ENCODE results near the gene MAT2A. TPM values are rescaled to one million over a fixed set of nuclear protein-coding genes. Genes with fewer than 3 reads are reported as not detected.

MAT2A gene
- total RNA-seq, 2 donors from 2014 or later, result 103 to 134 TPM

GRCh38 chr2:85578243-85579180 is 39.5 kb downstream of the MAT2A start:
- peak overlapping the region; percentile 78 to 92 for H3K27ac ChIP-seq
- H3K4me3 ChIP-seq, result peak overlapping the region; percentile 36 to 38
- H3K36me3 ChIP-seq, result no peaks in the 10 kb centered on the region
- DNase-seq (ENCODE audit: low spot score), result no peak
- no peaks in the 10 kb centered on the region for H3K27me3 ChIP-seq (replicated peaks; ENCODE audit: insufficient read depth)
- intact Hi-C loops (cut with DNase I), result no loop called here
- 27% methylated on average over 19 of the region's 19 CpGs for WGBS
- H3K4me1 ChIP-seq (replicated peaks), result peaks cover 11% of the 10 kb centered on the region
- no peaks in the 10 kb centered on the region for H3K9me3 ChIP-seq
- no peak for TF ChIP-seq CTCF (IDR thresholded peaks at IDR 0.05)
- TF ChIP-seq POLR2A (IDR thresholded peaks at IDR 0.05), result no peak
- no peak for TF ChIP-seq POLR2AphosphoS5 (IDR thresholded peaks at IDR 0.05)

DNA sequence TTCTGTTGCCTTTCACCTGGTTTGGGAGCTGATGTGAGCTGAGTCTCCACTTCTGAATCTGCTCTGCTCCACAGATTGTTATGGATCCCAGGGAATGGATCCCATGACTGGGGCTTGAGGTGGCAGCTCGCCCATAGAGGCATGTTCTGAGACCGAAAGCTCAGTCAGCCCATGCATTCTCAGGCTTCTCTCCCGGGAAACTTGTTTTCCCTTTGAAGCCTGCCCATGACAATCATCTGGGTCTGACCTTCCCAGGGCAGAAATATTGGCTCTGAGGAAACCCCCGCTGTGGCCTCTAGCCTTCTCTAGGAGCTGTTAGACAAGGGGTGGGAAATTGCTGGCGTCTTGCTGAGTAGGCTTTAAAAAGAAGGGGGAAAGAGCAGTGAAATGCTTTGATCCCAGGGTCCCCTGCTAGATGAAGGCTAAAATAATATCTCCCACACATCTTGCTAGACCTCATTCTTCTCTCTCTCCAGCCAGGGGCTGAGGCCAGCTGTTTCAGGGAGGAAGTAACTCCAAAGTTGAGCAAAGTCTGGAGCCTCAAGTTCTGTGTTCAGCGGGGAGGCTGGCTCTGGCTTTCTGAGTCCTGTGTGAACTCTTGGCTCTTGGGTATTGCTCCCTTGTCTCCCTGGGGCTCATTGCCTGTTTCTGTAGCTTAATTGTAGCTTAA is 40.4 kb downstream of the MAT2A start:
- DNase-seq (ENCODE audit: low spot score), result no peak
- intact Hi-C loops (cut with DNase I), result no loop called here
- Histone ChIP-seq H3K27me3 (replicated peaks; ENCODE audit: insufficient read depth) (no peaks in the 10 kb centered on the region), H3K4me3 (peak overlapping the region; percentile 36 to 38), H3K9me3 (no peaks in the 10 kb centered on the region), H3K27ac (peak overlapping the region; percentile 78 to 92), H3K4me1 (replicated peaks) (peaks cover 18% of the 10 kb centered on the region), H3K36me3 (no peaks in the 10 kb centered on the region)
- WGBS, result 40% methylated on average over 6 of the region's 6 CpGs
- TF ChIP-seq CTCF (IDR thresholded peaks at IDR 0.05), result no peak
- TF ChIP-seq POLR2AphosphoS5 (IDR thresholded peaks at IDR 0.05), result no peak
- no peak for TF ChIP-seq POLR2A (IDR thresholded peaks at IDR 0.05)

GRCh38 chr2:85580206-85580605 is 41.2 kb downstream of the MAT2A start:
- Histone ChIP-seq H3K9me3 (no peaks in the 10 kb centered on the region), H3K4me3 (no peak overlapping the region), H3K27ac (peak overlapping the region; percentile 78 to 92), H3K4me1 (replicated peaks) (peaks cover 18% of the 10 kb centered on the region), H3K27me3 (replicated peaks; ENCODE audit: insufficient read depth) (no peaks in the 10 kb centered on the region), H3K36me3 (no peaks in the 10 kb centered on the region)
- no peak for DNase-seq (ENCODE audit: low spot score)
- intact Hi-C loops (cut with DNase I), result no loop called here
- WGBS, result 81% methylated on average over 3 of the region's 3 CpGs
- TF ChIP-seq CTCF (IDR thresholded peaks at IDR 0.05) (no peak), POLR2A (IDR thresholded peaks at IDR 0.05) (no peak), POLR2AphosphoS5 (IDR thresholded peaks at IDR 0.05) (no peak)

DNA sequence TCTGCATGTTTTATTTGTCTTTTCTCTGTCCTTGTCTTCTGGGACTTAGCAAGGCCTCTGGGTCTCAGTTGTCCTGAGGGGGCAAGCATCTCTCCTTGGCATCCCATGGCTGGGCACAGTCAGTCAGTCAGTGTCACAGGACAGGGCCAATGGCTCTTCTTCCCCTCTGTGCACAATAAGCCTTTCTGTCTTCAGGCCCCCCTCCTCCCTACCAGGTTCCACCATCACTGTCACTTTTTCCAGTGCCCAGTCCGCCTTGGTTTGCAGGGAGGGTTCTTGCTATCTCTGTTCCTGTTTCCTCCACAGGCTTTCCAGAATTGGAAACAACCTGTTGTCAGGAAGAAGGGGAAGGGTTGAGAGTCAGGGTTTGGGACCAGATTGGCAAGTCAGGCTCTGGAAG is 43.5 kb downstream of the MAT2A start:
- Histone ChIP-seq H3K4me1 (replicated peaks) (peaks cover 18% of the 10 kb centered on the region), H3K4me3 (no peak overlapping the region), H3K27me3 (replicated peaks; ENCODE audit: insufficient read depth) (no peaks in the 10 kb centered on the region), H3K9me3 (no peaks in the 10 kb centered on the region), H3K27ac (no peak overlapping the region), H3K36me3 (no peaks in the 10 kb centered on the region)
- no peak for TF ChIP-seq POLR2A (IDR thresholded peaks at IDR 0.05)
- no peak for TF ChIP-seq POLR2AphosphoS5 (IDR thresholded peaks at IDR 0.05)
- intact Hi-C loops (cut with DNase I), result no loop called here
- DNase-seq (ENCODE audit: low spot score), result no peak
- WGBS, result 72% methylated on average over 1 of the region's 1 CpG

- TF ChIP-seq POLR2A (IDR thresholded peaks at IDR 0.05), result no peak
- no peak for TF ChIP-seq CTCF (IDR thresholded peaks at IDR 0.05)
- TF ChIP-seq POLR2AphosphoS5 (IDR thresholded peaks at IDR 0.05), result no peak
- Histone ChIP-seq H3K4me1 (replicated peaks) (peaks cover 17% of the 10 kb centered on the region), H3K27me3 (replicated peaks; ENCODE audit: insufficient read depth) (no peaks in the 10 kb centered on the region), H3K27ac (peak overlapping the region; percentile 76 to 86), H3K36me3 (no peaks in the 10 kb centered on the region), H3K4me3 (peak overlapping the region; percentile 42 to 43), H3K9me3 (no peaks in the 10 kb centered on the region)
- intact Hi-C loops (cut with DNase I), result no loop called here
- 27% methylated on average over 16 of the region's 16 CpGs for WGBS
- no peak for DNase-seq (ENCODE audit: low spot score)
These were observed 44.8 kb downstream of the MAT2A start for GRCh38 chr2:85583667-85584353.
